ENCODE measurements around the gene ARPIN.

Gene ARPIN

GRCh38 chr15:89845305-89845893 lies 67.4 kb downstream of the ARPIN start:
- no peak for DNase-seq

All from nucleus accumbens (tissue), 56 donors.